G401.6 (cell line): Measurements from ENCODE around the gene PSMC3.

Experiments
- FAIRE-seq: peaks from 2 replicates; lab custom pipeline; 2012; peaks lifted over from hg19 to GRCh38; lab: Jason Lieb, UNC

The PSMC3 gene

GRCh38 chr11:47393163-47394049 lies 32.8 kb downstream of the PSMC3 start:
- FAIRE-seq, result no peak

- no peak for FAIRE-seq
Observed at GRCh38 chr11:47392546-47393162, 33.6 kb downstream of the PSMC3 start.

- FAIRE-seq, result no peak
Observed at GRCh38 chr11:47391711-47392432, 34.4 kb downstream of the PSMC3 start.

- FAIRE-seq, result no peak
Observed at GRCh38 chr11:47391077-47391583, 35.1 kb downstream of the PSMC3 start.

GRCh38 chr11:47390422-47390760 lies 35.8 kb downstream of the PSMC3 start:
- no peak for FAIRE-seq

GRCh38 chr11:47389577-47390421 lies 36.4 kb downstream of the PSMC3 start:
- no peak for FAIRE-seq

- no peak for FAIRE-seq
Observed at GRCh38 chr11:47388697-47389576, 37.3 kb downstream of the PSMC3 start.

GRCh38 chr11:47387944-47388696 lies 38.1 kb downstream of the PSMC3 start:
- FAIRE-seq, result no peak

- FAIRE-seq, result no peak
Observed at GRCh38 chr11:47384498-47384897, 41.7 kb downstream of the PSMC3 start.

- FAIRE-seq, result no peak
Observed at GRCh38 chr11:47383071-47383470, 43.2 kb downstream of the PSMC3 start.

- no peak for FAIRE-seq
Observed at GRCh38 chr11:47380078-47380477, 46.2 kb downstream of the PSMC3 start.

- FAIRE-seq, result no peak
Observed at GRCh38 chr11:47379317-47379716, 46.9 kb downstream of the PSMC3 start.

- FAIRE-seq, result no peak
Observed at GRCh38 chr11:47378836-47379170, 47.4 kb downstream of the PSMC3 start.

- FAIRE-seq, result no peak
Observed at GRCh38 chr11:47378010-47378835, 48.0 kb downstream of the PSMC3 start, which contains the start of gene SPI1. Gene SPI1 (minus strand): TSS chr11:47378547. CDS start chr11:47378353, 194 bp downstream.

GRCh38 chr11:47377571-47378009 lies 48.6 kb downstream of the PSMC3 start:
- no peak for FAIRE-seq

GRCh38 chr11:47376525-47377371 lies 49.5 kb downstream of the PSMC3 start:
- FAIRE-seq, result no peak

- FAIRE-seq, result no peak
Observed at GRCh38 chr11:47376107-47376524, 50.1 kb downstream of the PSMC3 start.

GRCh38 chr11:47375546-47376085 lies 50.6 kb downstream of the PSMC3 start:
- no peak for FAIRE-seq
